ENCODE data around the gene PIKFYVE. TPM values are rescaled to one million over a fixed set of nuclear protein-coding genes. Genes with fewer than 3 reads are reported as not detected.

Gene PIKFYVE
- total RNA-seq, 1 donor from 2014 or later, result 22.4 TPM

GRCh38 chr2:208296610-208297009 is 30.6 kb downstream of the PIKFYVE start:
- H3K4me1 ChIP-seq (ENCODE audit: control insufficient read depth in 3 of 3, insufficient read depth in 3 of 3, low read length in 3 of 3), result no peaks in the 10 kb centered on the region
- no peaks in the 10 kb centered on the region for H3K9me3 ChIP-seq (ENCODE audit: control insufficient read depth in 3 of 3, low read length in 3 of 3)
- no peak overlapping the region for H3K4me3 ChIP-seq (ENCODE audit: low read length in 3 of 3)
- no peaks in the 10 kb centered on the region for H3K27me3 ChIP-seq (ENCODE audit: control insufficient read depth in 3 of 3, insufficient read depth in 3 of 3, low read length in 3 of 3)
- H3K9ac ChIP-seq (ENCODE audit: low read depth in 1 of 3, low read length in 3 of 3), result no peak overlapping the region
- no peak overlapping the region for H3K27ac ChIP-seq (ENCODE audit: low read depth, low read length)
- peaks cover 7 to 29% (median 16%) of the 10 kb centered on the region in 3 donors for H3K36me3 ChIP-seq (ENCODE audit: control insufficient read depth in 3 of 3, insufficient read depth in 3 of 3, low read length in 3 of 3)

DNA sequence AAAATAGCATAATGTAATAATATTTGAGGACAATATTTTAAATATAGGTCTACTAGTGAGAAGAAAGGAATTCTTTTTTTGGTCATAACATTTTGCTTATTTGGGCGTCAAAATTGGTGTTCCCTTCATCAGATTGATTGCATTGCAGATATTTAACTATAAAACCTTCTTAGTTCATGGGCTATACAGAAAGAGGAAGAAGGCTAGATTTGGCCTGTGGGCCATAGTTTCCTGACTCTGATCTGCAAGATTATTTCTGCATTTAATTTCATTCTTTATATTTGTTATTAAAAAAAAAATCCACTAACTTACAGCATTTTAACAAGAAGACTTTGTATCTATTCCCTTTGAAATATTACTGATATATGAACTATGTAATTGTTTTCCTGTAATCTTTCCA is 31.9 kb downstream of the PIKFYVE start:
- Histone ChIP-seq H3K9ac (ENCODE audit: low read depth in 1 of 3, low read length in 3 of 3) (no peak overlapping the region), H3K4me1 (ENCODE audit: control insufficient read depth in 3 of 3, insufficient read depth in 3 of 3, low read length in 3 of 3) (no peaks in the 10 kb centered on the region), H3K36me3 (ENCODE audit: control insufficient read depth in 3 of 3, insufficient read depth in 3 of 3, low read length in 3 of 3) (peaks cover 12 to 35% (median 23%) of the 10 kb centered on the region in 3 donors), H3K4me3 (ENCODE audit: low read length in 3 of 3) (no peak overlapping the region), H3K27ac (ENCODE audit: low read depth, low read length) (no peak overlapping the region), H3K27me3 (ENCODE audit: control insufficient read depth in 3 of 3, insufficient read depth in 3 of 3, low read length in 3 of 3) (no peaks in the 10 kb centered on the region), H3K9me3 (ENCODE audit: control insufficient read depth in 3 of 3, low read length in 3 of 3) (no peaks in the 10 kb centered on the region)

GRCh38 chr2:208300847-208301618 is 35.0 kb downstream of the PIKFYVE start:
- Histone ChIP-seq H3K9me3 (ENCODE audit: control insufficient read depth in 3 of 3, low read length in 3 of 3) (no peaks in the 10 kb centered on the region), H3K27ac (ENCODE audit: low read depth, low read length) (no peak overlapping the region), H3K27me3 (ENCODE audit: control insufficient read depth in 3 of 3, insufficient read depth in 3 of 3, low read length in 3 of 3) (no peaks in the 10 kb centered on the region), H3K4me1 (ENCODE audit: control insufficient read depth in 3 of 3, insufficient read depth in 3 of 3, low read length in 3 of 3) (no peaks in the 10 kb centered on the region), H3K36me3 (ENCODE audit: control insufficient read depth in 3 of 3, insufficient read depth in 3 of 3, low read length in 3 of 3) (peaks cover 26 to 45% (median 40%) of the 10 kb centered on the region in 3 donors), H3K4me3 (ENCODE audit: low read length in 3 of 3) (no peak overlapping the region), H3K9ac (ENCODE audit: low read depth in 1 of 3, low read length in 3 of 3) (no peak overlapping the region)

DNA sequence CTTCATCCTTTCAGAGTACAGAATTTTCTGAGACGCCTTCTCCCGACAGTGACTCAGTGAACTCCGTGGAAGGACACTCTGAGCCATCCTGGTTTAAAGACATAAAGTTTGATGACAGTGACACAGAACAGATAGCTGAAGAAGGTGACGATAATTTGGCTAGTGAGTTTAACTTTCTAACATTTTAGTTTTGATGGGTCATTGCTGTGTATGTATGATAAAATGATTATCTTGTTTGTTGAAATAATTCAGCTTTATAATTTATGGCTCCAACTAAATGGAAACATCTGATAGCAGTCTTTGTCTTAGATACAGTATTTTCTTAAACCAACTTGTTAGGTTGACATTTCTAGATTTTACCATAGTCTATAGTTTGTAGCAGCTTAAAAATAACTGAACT is 38.1 kb downstream of the PIKFYVE start:
- Histone ChIP-seq H3K9me3 (ENCODE audit: control insufficient read depth in 3 of 3, low read length in 3 of 3) (no peaks in the 10 kb centered on the region), H3K27me3 (ENCODE audit: control insufficient read depth in 3 of 3, insufficient read depth in 3 of 3, low read length in 3 of 3) (no peaks in the 10 kb centered on the region), H3K36me3 (ENCODE audit: control insufficient read depth in 3 of 3, insufficient read depth in 3 of 3, low read length in 3 of 3) (peaks cover 20 to 43% (median 35%) of the 10 kb centered on the region in 3 donors), H3K4me3 (ENCODE audit: low read length in 3 of 3) (no peak overlapping the region), H3K27ac (ENCODE audit: low read depth, low read length) (no peak overlapping the region), H3K9ac (ENCODE audit: low read depth in 1 of 3, low read length in 3 of 3) (no peak overlapping the region), H3K4me1 (ENCODE audit: control insufficient read depth in 3 of 3, insufficient read depth in 3 of 3, low read length in 3 of 3) (no peaks in the 10 kb centered on the region)

DNA sequence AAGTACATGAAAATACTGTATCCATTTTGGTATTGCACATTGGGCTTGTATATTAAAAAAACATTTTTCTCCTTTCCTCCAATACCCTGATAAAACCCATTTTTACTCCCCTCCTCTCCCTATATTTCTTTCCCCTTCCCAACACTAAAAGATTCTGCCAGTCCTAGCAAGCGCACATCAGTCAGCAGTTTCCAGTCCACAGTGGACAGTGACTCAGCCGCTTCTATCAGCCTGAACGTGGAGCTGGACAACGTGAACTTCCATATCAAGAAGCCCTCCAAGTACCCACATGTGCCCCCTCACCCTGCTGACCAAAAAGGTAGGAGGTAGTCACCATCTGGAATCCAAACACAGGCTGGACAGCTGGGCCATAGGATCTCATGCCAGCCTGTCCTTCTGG is 38.6 kb downstream of the PIKFYVE start:
- Histone ChIP-seq H3K36me3 (ENCODE audit: control insufficient read depth in 3 of 3, insufficient read depth in 3 of 3, low read length in 3 of 3) (peaks cover 20 to 42% (median 33%) of the 10 kb centered on the region in 3 donors), H3K27me3 (ENCODE audit: control insufficient read depth in 3 of 3, insufficient read depth in 3 of 3, low read length in 3 of 3) (no peaks in the 10 kb centered on the region), H3K9ac (ENCODE audit: low read depth in 1 of 3, low read length in 3 of 3) (no peak overlapping the region), H3K27ac (ENCODE audit: low read depth, low read length) (no peak overlapping the region), H3K9me3 (ENCODE audit: control insufficient read depth in 3 of 3, low read length in 3 of 3) (no peaks in the 10 kb centered on the region), H3K4me3 (ENCODE audit: low read length in 3 of 3) (no peak overlapping the region), H3K4me1 (ENCODE audit: control insufficient read depth in 3 of 3, insufficient read depth in 3 of 3, low read length in 3 of 3) (no peaks in the 10 kb centered on the region)

DNA sequence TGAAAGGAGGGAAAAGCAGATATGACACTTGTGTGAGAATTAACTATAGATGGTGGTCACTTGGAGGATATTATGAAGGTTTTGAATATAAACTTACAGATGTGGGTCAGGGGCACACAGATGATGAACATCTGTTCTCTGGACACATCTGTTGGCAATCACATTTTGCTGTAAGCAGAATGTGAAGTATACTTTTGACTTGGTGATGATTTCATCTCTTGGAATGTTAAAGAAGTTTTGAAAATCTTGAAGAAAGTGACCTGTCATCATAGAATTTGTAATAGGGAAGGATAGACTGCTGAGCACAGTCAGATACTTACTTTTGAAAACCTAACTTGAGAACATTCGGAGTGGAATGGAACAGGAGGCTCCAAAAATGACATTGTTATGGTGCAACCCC is 40.2 kb downstream of the PIKFYVE start:
- Histone ChIP-seq H3K27ac (ENCODE audit: low read depth, low read length) (no peak overlapping the region), H3K36me3 (ENCODE audit: control insufficient read depth in 3 of 3, insufficient read depth in 3 of 3, low read length in 3 of 3) (peaks cover 18 to 33% (median 26%) of the 10 kb centered on the region in 3 donors), H3K27me3 (ENCODE audit: control insufficient read depth in 3 of 3, insufficient read depth in 3 of 3, low read length in 3 of 3) (no peaks in the 10 kb centered on the region), H3K9me3 (ENCODE audit: control insufficient read depth in 3 of 3, low read length in 3 of 3) (no peaks in the 10 kb centered on the region), H3K4me1 (ENCODE audit: control insufficient read depth in 3 of 3, insufficient read depth in 3 of 3, low read length in 3 of 3) (no peaks in the 10 kb centered on the region), H3K9ac (ENCODE audit: low read depth in 1 of 3, low read length in 3 of 3) (no peak overlapping the region), H3K4me3 (ENCODE audit: low read length in 3 of 3) (no peak overlapping the region)

DNA sequence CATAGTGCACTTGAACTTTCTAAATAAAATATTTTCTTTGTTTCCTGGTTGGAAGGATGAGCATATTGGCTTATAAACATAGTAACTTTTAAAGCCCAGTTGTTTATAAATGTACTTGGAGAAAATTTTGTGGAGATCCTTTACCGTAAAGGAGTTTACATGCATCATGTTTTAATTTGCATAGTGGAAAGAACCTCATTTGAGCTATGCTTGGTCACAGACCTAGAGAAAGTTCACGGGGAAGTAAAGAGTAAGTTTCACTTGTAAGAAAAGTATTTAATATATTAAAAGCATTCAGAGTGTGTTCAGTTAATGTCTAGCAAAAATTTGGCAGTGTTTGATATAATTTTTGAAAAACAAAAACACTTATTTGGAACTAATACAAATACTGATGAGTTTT is 45.3 kb downstream of the PIKFYVE start:
- H3K4me3 ChIP-seq (ENCODE audit: low read length in 3 of 3), result no peak overlapping the region
- no peaks in the 10 kb centered on the region for H3K9me3 ChIP-seq (ENCODE audit: control insufficient read depth in 3 of 3, low read length in 3 of 3)
- H3K36me3 ChIP-seq (ENCODE audit: control insufficient read depth in 3 of 3, insufficient read depth in 3 of 3, low read length in 3 of 3), result peaks cover 5 to 10% (median 6%) of the 10 kb centered on the region in 3 donors
- H3K4me1 ChIP-seq (ENCODE audit: control insufficient read depth in 3 of 3, insufficient read depth in 3 of 3, low read length in 3 of 3), result peaks cover 0 to 5% (median 0%) of the 10 kb centered on the region in 3 donors
- no peak overlapping the region for H3K27ac ChIP-seq (ENCODE audit: low read depth, low read length)
- H3K27me3 ChIP-seq (ENCODE audit: control insufficient read depth in 3 of 3, insufficient read depth in 3 of 3, low read length in 3 of 3), result no peaks in the 10 kb centered on the region
- no peak overlapping the region for H3K9ac ChIP-seq (ENCODE audit: low read depth in 1 of 3, low read length in 3 of 3)

DNA sequence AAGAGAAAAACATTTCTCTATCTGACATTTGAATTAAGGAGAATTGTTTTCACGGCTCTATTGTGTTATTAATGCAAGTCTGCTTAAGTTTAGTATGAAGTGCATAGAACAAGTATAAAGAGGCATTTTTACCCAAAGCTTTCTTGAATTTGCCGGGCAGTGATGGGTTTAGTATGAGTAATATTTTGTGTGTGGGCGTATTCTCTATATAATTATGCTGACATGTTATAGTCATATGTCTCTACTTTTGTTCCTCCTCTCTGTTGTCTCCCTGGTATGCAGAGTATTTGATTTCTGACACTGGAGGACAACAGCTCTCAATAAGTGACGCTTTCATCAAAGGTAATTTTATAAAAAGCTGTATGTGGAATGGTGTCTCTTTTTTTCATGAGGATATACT is 45.9 kb downstream of the PIKFYVE start:
- no peak overlapping the region for H3K9ac ChIP-seq (ENCODE audit: low read depth in 1 of 3, low read length in 3 of 3)
- H3K4me3 ChIP-seq (ENCODE audit: low read length in 3 of 3), result no peak overlapping the region
- H3K36me3 ChIP-seq (ENCODE audit: control insufficient read depth in 3 of 3, insufficient read depth in 3 of 3, low read length in 3 of 3), result peaks cover 5 to 8% (median 6%) of the 10 kb centered on the region in 3 donors
- H3K27ac ChIP-seq (ENCODE audit: low read depth, low read length), result no peak overlapping the region
- H3K4me1 ChIP-seq (ENCODE audit: control insufficient read depth in 3 of 3, insufficient read depth in 3 of 3, low read length in 3 of 3), result peaks cover 0 to 5% (median 0%) of the 10 kb centered on the region in 3 donors
- H3K27me3 ChIP-seq (ENCODE audit: control insufficient read depth in 3 of 3, insufficient read depth in 3 of 3, low read length in 3 of 3), result no peaks in the 10 kb centered on the region
- H3K9me3 ChIP-seq (ENCODE audit: control insufficient read depth in 3 of 3, low read length in 3 of 3), result no peaks in the 10 kb centered on the region

DNA sequence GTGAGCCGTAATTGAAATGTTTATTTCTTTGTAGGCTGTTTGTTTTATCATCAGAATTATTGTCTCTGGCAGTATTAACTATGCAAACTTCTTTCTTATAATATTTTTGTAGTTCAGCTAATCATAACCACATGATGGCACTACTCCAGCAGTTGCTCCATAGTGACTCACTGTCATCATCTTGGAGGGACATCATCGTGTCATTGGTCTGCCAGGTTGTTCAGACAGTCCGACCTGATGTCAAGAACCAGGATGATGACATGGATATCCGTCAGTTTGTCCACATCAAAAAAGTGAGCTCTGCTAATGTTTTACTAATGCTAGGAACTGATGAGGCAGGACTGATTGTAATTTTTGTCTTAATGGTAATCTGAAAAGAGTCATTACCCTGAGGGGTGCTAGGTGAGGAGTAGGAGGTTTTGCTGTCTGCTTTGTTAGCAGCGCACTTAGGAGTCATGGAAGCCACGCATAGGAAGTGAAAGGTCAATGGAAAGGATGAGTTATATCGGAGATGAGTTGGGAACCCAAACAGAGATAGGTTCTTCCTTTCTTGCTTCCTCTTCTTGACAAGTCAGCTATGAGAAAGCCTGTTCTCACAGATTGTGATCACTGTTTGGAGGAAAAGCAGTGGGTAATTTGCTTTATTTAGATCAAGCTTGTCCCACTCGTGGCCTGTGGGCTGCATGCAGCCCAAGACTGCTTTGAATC is 49.2 kb downstream of the PIKFYVE start:
- Histone ChIP-seq H3K27ac (ENCODE audit: low read depth, low read length) (peak overlapping the region; percentile 23), H3K27me3 (ENCODE audit: control insufficient read depth in 3 of 3, insufficient read depth in 3 of 3, low read length in 3 of 3) (no peaks in the 10 kb centered on the region), H3K9me3 (ENCODE audit: control insufficient read depth in 3 of 3, low read length in 3 of 3) (no peaks in the 10 kb centered on the region), H3K36me3 (ENCODE audit: control insufficient read depth in 3 of 3, insufficient read depth in 3 of 3, low read length in 3 of 3) (peaks cover 6 to 15% (median 8%) of the 10 kb centered on the region in 3 donors), H3K9ac (ENCODE audit: low read depth in 1 of 3, low read length in 3 of 3) (no peak overlapping the region), H3K4me1 (ENCODE audit: control insufficient read depth in 3 of 3, insufficient read depth in 3 of 3, low read length in 3 of 3) (peaks cover 16 to 27% (median 17%) of the 10 kb centered on the region in 3 donors), H3K4me3 (ENCODE audit: low read length in 3 of 3) (no peak overlapping the region)

DNA sequence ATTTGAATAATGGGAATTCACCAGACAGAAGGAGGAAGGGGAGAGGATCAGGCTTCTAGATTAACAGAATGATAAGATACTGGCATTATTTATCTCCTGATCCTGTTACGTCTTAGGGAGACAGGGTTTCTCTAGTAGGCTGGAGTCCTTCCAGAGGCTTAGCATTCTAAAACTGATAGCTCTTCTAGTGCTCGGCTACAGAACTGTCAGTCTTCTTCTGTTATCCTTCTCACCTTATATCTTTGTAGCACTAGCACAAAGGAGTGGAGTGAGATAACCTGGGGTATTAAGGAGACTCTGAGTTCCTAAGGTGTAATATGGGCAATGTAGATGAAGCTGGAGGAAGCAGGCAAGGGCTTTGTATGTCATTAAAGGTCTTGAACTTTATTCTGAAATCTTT is 52.1 kb downstream of the PIKFYVE start:
- peaks cover 19 to 39% (median 31%) of the 10 kb centered on the region in 3 donors for H3K4me1 ChIP-seq (ENCODE audit: control insufficient read depth in 3 of 3, insufficient read depth in 3 of 3, low read length in 3 of 3)
- H3K36me3 ChIP-seq (ENCODE audit: control insufficient read depth in 3 of 3, insufficient read depth in 3 of 3, low read length in 3 of 3), result peaks cover 6 to 15% (median 8%) of the 10 kb centered on the region in 3 donors
- no peak overlapping the region for H3K9ac ChIP-seq (ENCODE audit: low read depth in 1 of 3, low read length in 3 of 3)
- no peak overlapping the region for H3K27ac ChIP-seq (ENCODE audit: low read depth, low read length)
- no peaks in the 10 kb centered on the region for H3K9me3 ChIP-seq (ENCODE audit: control insufficient read depth in 3 of 3, low read length in 3 of 3)
- no peaks in the 10 kb centered on the region for H3K27me3 ChIP-seq (ENCODE audit: control insufficient read depth in 3 of 3, insufficient read depth in 3 of 3, low read length in 3 of 3)
- H3K4me3 ChIP-seq (ENCODE audit: low read length in 3 of 3), result no peak overlapping the region

Data from skeletal muscle tissue (tissue), 4 donors.